OCI-LY7 (cell line): ENCODE results near the gene DNAJC6. TPM values are rescaled to one million over a fixed set of nuclear protein-coding genes. Genes with fewer than 3 reads are reported as not detected.
"Not testable (repeated sequence)": the region's sequence is repeated elsewhere in the genome, so short reads cannot be mapped to it uniquely, and the experiment has no call there.

ENCODE experiments used
- BruUV-seq: library from RNA; stranded (reverse); fragments of 400-500 nt; replicated peaks from 2 replicates; lab custom pipeline; 2021; lab: Mats Ljungman, UMichigan
- CTCF ChIA-PET: fragments of 300-600 bp; sonication (Branson Sonifier 250); formaldehyde crosslinking; loops from one replicate; lab custom pipeline; 2022; ENCODE audit warnings: antibody characterized with exemption; ENCODE audit not compliant: unreplicated experiment; lab: Charles Lee
- POLR2A ChIA-PET: fragments of 300-600 bp; sonication (Branson Sonifier 250); formaldehyde crosslinking; loops from one replicate; lab custom pipeline; 2022; ENCODE audit warnings: antibody characterized with exemption; lab: Charles Lee
- DNase-seq: peaks from one replicate; pipeline ENCODE4 v3.0.0-alpha.2; 2015; ENCODE audit warnings: low spot score
- H2AFZ ChIP-seq: fragments of 200-600 bp; sonication (generic), shearing (Covaris generic); 2 replicates; pipeline ENCODE4 v1.6.1; 2014; ENCODE audit warnings: mild to moderate bottlenecking, antibody characterized with exemption, low read length, moderate library complexity
- H3K27ac ChIP-seq: fragments of 200-600 bp; sonication (generic); 2 replicates; pipeline ENCODE4 v1.5.1; 2014; ENCODE audit warnings: mixed run types, low read depth, mild to moderate bottlenecking, moderate library complexity, low read length, inconsistent platforms; ENCODE audit not compliant: poor library complexity, severe bottlenecking
- H3K36me3 ChIP-seq: fragments of 200-600 bp; sonication (generic); 2 replicates; pipeline ENCODE4 v1.6.1; 2014; ENCODE audit warnings: mild to moderate bottlenecking, antibody characterized with exemption, low read length, moderate library complexity, mixed read lengths; ENCODE audit not compliant: insufficient read depth
- H3K4me1 ChIP-seq: fragments of 200-600 bp; sonication (generic); 2 replicates; pipeline ENCODE4 v1.5.1; 2014; ENCODE audit warnings: mild to moderate bottlenecking, low read length; ENCODE audit not compliant: insufficient read depth, poor library complexity, severe bottlenecking
- H3K4me2 ChIP-seq: fragments of 200-600 bp; sonication (generic); 2 replicates; pipeline ENCODE4 v1.6.1; 2014; ENCODE audit warnings: mild to moderate bottlenecking, low read length
- H3K4me3 ChIP-seq: fragments of 200-600 bp; sonication (generic); 2 replicates; pipeline ENCODE4 v1.5.1; 2014; ENCODE audit warnings: mild to moderate bottlenecking, low read depth, low read length; ENCODE audit not compliant: poor library complexity, severe bottlenecking
- H3K79me2 ChIP-seq: fragments of 200-600 bp; sonication (generic); 2 replicates; pipeline ENCODE4 v1.6.1; 2016; ENCODE audit warnings: low read depth, mild to moderate bottlenecking, low read length, moderate library complexity, mixed read lengths; ENCODE audit not compliant: insufficient read depth
- H3K9me2 ChIP-seq: fragments of 200-600 bp; sonication (generic); 2 replicates; pipeline ENCODE4 v1.6.1; 2016; ENCODE audit warnings: mild to moderate bottlenecking, low read length, mixed read lengths; ENCODE audit not compliant: insufficient read depth
- H3K9me3 ChIP-seq: fragments of 200-600 bp; sonication (generic); 2 replicates; pipeline ENCODE4 v1.6.1; 2014; ENCODE audit warnings: mild to moderate bottlenecking, mixed run types, low read length, mixed read lengths
- H4K20me1 ChIP-seq: fragments of 200-600 bp; sonication (generic); 2 replicates; pipeline ENCODE4 v1.6.1; 2014; ENCODE audit warnings: mild to moderate bottlenecking, antibody characterized with exemption, low read length, moderate library complexity, mixed read lengths; ENCODE audit not compliant: insufficient read depth
- EZH2phosphoT487 ChIP-seq: fragments of 200-600 bp; sonication (generic); IDR thresholded peaks from 2 replicates; pipeline ENCODE4 v1.6.1; 2018; ENCODE audit warnings: low read depth, borderline replicate concordance, mild to moderate bottlenecking, mixed run types, antibody characterized with exemption, low read length, moderate library complexity, mixed read lengths
- intact Hi-C: fragments of 100-400 bp; cut with micrococcal nuclease; formaldehyde crosslinking; loops from one replicate; pipeline ENCODE4 v1.10.0; 2022; ENCODE audit not compliant: unreplicated experiment
- total RNA-seq, 2 experiments: library from RNA; depleted of rRNA in 1 of 2; stranded (reverse); fragments of >200 nt in 1 of 2; shearing (Covaris generic) in 1 of 2; gene quantifications; 2 replicates each; pipeline ENCODE4 v1.2.3, GENCODE V29; 2014 to 2022
- TF ChIP-seq, protein P1 (sequence below): fragments of 200-600 bp; sonication (generic); conservative IDR thresholded peaks from 2 replicates; pipeline ENCODE4 v1.5.1; 2014; ENCODE audit warnings: mild to moderate bottlenecking, antibody characterized with exemption, low read length, moderate library complexity, mixed read lengths

Gene DNAJC6
- total RNA-seq, 2 experiments from 2014 or later: 6.6 to 10.2 TPM

DNA sequence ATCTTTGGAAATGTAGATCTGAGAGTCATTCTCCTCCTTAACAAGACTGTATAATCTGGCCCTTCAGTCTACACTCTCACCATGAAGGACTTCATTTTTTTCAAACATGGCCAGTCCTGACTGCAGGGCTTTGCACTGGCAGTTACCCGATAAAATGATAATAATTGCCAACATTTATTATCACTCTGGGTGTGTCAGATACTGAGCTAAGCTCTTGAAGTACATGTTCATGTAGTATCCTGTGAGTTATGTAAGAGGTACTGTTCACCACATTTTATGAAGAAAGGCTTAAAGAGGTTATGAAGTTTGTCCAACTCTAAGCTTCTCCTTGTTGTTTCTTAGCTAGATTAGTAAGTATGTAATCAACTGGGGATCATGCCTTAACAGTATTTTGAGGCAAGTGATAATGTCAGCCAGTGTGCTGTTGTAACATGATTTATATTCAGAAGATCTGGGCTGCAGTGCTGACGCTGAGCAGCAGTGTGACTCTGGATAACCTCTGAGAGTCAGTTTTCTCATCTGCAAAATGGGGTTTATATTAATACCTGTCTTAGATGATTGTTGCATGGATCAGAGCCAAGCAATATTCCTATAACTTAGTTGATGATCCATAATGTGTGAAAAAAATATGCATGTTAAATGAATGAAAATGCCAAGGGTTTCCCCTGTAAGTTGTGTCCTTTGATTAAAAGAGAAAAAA lies 69.1 kb downstream of the DNAJC6 start:
- intact Hi-C loops: no loop called here
- H3K36me3 ChIP-seq: no peaks in the 10 kb centered on the region
- no peak for TF ChIP-seq EZH2phosphoT487
- TF ChIP-seq, protein P1, sequence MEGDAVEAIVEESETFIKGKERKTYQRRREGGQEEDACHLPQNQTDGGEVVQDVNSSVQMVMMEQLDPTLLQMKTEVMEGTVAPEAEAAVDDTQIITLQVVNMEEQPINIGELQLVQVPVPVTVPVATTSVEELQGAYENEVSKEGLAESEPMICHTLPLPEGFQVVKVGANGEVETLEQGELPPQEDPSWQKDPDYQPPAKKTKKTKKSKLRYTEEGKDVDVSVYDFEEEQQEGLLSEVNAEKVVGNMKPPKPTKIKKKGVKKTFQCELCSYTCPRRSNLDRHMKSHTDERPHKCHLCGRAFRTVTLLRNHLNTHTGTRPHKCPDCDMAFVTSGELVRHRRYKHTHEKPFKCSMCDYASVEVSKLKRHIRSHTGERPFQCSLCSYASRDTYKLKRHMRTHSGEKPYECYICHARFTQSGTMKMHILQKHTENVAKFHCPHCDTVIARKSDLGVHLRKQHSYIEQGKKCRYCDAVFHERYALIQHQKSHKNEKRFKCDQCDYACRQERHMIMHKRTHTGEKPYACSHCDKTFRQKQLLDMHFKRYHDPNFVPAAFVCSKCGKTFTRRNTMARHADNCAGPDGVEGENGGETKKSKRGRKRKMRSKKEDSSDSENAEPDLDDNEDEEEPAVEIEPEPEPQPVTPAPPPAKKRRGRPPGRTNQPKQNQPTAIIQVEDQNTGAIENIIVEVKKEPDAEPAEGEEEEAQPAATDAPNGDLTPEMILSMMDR: no peak
- no peak overlapping the region for H3K4me2 ChIP-seq
- no peaks in the 10 kb centered on the region for H4K20me1 ChIP-seq
- no peaks in the 10 kb centered on the region for H3K4me1 ChIP-seq
- H3K27ac ChIP-seq: no peak overlapping the region
- H3K9me3 ChIP-seq: no peaks in the 10 kb centered on the region
- ChIA-PET CTCF (no interaction called here), POLR2A (no interaction called here)
- H2AFZ ChIP-seq: no peak overlapping the region
- DNase-seq: no peak
- BruUV-seq: no TSS peak
- no peaks in the 10 kb centered on the region for H3K9me2 ChIP-seq
- H3K79me2 ChIP-seq: no peaks in the 10 kb centered on the region
- no peak overlapping the region for H3K4me3 ChIP-seq

DNA sequence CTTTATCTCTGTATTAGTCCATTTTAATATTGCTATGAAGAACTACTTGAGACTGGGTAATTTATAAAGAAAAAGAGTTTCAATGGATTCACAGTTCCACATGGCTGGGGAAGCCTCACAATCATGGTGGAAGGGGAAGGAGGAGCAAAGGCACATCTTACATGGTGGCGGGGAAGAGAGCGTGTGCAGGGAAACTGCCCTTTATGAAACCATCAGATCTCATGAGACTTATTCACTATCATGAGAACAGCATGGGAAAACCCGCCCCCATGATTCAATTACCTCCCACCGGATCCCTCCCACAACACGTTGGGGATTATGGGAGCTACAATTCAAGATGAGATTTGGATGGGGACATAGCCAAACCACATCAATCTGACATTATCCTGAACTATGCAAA lies 75.1 kb downstream of the DNAJC6 start:
- H3K4me2 ChIP-seq, DNase-seq, H3K4me3 ChIP-seq, H3K27ac ChIP-seq, H3K79me2 ChIP-seq, H2AFZ ChIP-seq, H3K4me1 ChIP-seq, intact Hi-C loops, H4K20me1 ChIP-seq, CTCF ChIA-PET, BruUV-seq, H3K9me3 ChIP-seq, H3K9me2 ChIP-seq: not testable (repeated sequence)
- POLR2A ChIA-PET: interaction anchor here (1.3 kb wide), 1 partner anchor 23 kb away, joined by 3 read pairs; no protein-coding TSS in a partner anchor
- 0 out of 2 replicates have a peak, but pooled peaks cover 12% of the 10 kb centered on the region for H3K36me3 ChIP-seq

DNA sequence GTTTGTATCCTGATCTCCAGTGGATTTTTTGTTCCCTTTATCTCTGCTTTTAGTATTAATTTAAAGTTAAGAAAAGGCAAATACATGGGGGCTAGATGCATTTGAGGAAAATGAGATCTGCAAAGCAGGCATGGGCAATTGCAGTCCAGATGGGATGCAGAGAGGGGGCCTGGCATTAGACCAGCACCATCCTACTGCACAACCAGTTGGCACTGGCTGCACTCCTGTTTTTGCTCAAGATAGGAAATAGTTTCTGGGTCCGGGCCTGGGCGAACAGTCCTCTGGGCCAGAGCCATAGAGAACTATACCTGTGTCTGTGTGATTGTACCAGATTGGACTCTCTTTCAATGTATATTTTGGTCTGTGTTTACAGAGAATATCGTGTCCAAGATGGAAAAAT lies 77.1 kb downstream of the DNAJC6 start:
- Histone ChIP-seq H3K4me2 (no peak overlapping the region), H3K9me3 (no peaks in the 10 kb centered on the region), H2AFZ (no peak overlapping the region), H3K4me3 (no peak overlapping the region), H3K4me1 (no peaks in the 10 kb centered on the region), H3K9me2 (no peaks in the 10 kb centered on the region), H3K79me2 (no peaks in the 10 kb centered on the region), H3K27ac (no peak overlapping the region), H4K20me1 (no peaks in the 10 kb centered on the region), H3K36me3 (peaks cover 18% of the 10 kb centered on the region; the same call in 1 of the 2 replicates)
- no peak for DNase-seq
- BruUV-seq: no TSS peak
- ChIA-PET CTCF (no interaction called here), POLR2A (no interaction called here)
- intact Hi-C loops: no loop called here
- no peak for TF ChIP-seq EZH2phosphoT487
- TF ChIP-seq, protein P1: no peak
